VCaP (cell line): ENCODE data around the gene PLCB1.

Source experiments
- H3K27ac ChIP-seq: fragments of 450-650 bp; 2 replicates; pipeline ENCODE4 v1.5.1; 2017
- CTCF ChIP-seq: fragments of 450-650 bp; conservative IDR thresholded peaks from 2 replicates; pipeline ENCODE4 v1.5.1; 2017; ENCODE audit warnings: mild to moderate bottlenecking, moderate library complexity

Gene PLCB1

GRCh38 chr20:8891039-8891438 lies 759.0 kb downstream of the PLCB1 start:
- TF ChIP-seq CTCF: no peak
- no peak overlapping the region for H3K27ac ChIP-seq

- H3K27ac ChIP-seq: no peak overlapping the region
- TF ChIP-seq CTCF: no peak
Measured at GRCh38 chr20:8895472-8895871, 763.4 kb downstream of the PLCB1 start.

GRCh38 chr20:8898823-8899222 lies 766.8 kb downstream of the PLCB1 start:
- TF ChIP-seq CTCF: no peak
- no peak overlapping the region for H3K27ac ChIP-seq

- TF ChIP-seq CTCF: no peak
- no peak overlapping the region for H3K27ac ChIP-seq
Measured at GRCh38 chr20:8901237-8902025, 769.4 kb downstream of the PLCB1 start.

GRCh38 chr20:8903655-8904605 lies 771.9 kb downstream of the PLCB1 start:
- no peak for TF ChIP-seq CTCF
- no peak overlapping the region for H3K27ac ChIP-seq

GRCh38 chr20:8909596-8909995 lies 777.5 kb downstream of the PLCB1 start:
- H3K27ac ChIP-seq: no peak overlapping the region
- TF ChIP-seq CTCF: no peak

- no peak for TF ChIP-seq CTCF
- H3K27ac ChIP-seq: no peak overlapping the region
Measured at GRCh38 chr20:8912096-8912495, 780.0 kb downstream of the PLCB1 start.
